Measurements from ENCODE around the gene B4GALT5. TPM values are rescaled to one million over a fixed set of nuclear protein-coding genes. Genes with fewer than 3 reads are reported as not detected.

B4GALT5 gene
- polyA plus RNA-seq, 1 of the 3 experiments (the other 2 are of a cell fraction), result 35.1 TPM

GRCh38 chr20:49672096-49672664 is 41.5 kb downstream of the B4GALT5 start:
- no peaks in the 10 kb centered on the region for H3K27me3 ChIP-seq (ENCODE audit: insufficient read depth)
- peaks cover 100% of the 10 kb centered on the region for H3K79me2 ChIP-seq (ENCODE audit: insufficient read depth)
- no peaks in the 10 kb centered on the region for H3K36me3 ChIP-seq (replicated peaks in 1 of 2; ENCODE audit: control insufficient read depth in 1 of 2, insufficient read depth in 2 of 2, low read length in 1 of 2)
- H4K20me1 ChIP-seq (ENCODE audit: insufficient read depth), result peaks cover 68% of the 10 kb centered on the region
- H3K9me3 ChIP-seq, result no peaks in the 10 kb centered on the region
- TF ChIP-seq ELF1 (IDR thresholded peaks at IDR 0.05) (no peak), EZH2phosphoT487 (IDR thresholded peaks at IDR 0.05; ENCODE audit: borderline replicate concordance, low read depth) (no peak), FOXM1 (IDR thresholded peaks at IDR 0.05; ENCODE audit: low read depth) (no peak), FOSL2 (IDR thresholded peaks at IDR 0.05; ENCODE audit: borderline replicate concordance, low read depth) (no peak), SMC3 (IDR thresholded peaks at IDR 0.05; ENCODE audit: low read depth, low read length) (no peak), MEF2A (IDR thresholded peaks at IDR 0.05; ENCODE audit: borderline replicate concordance, low read depth) (no peak), REST (IDR thresholded peaks at IDR 0.05; ENCODE audit: low read depth, low read length) (no peak)
- TF ChIP-seq, protein P1, sequence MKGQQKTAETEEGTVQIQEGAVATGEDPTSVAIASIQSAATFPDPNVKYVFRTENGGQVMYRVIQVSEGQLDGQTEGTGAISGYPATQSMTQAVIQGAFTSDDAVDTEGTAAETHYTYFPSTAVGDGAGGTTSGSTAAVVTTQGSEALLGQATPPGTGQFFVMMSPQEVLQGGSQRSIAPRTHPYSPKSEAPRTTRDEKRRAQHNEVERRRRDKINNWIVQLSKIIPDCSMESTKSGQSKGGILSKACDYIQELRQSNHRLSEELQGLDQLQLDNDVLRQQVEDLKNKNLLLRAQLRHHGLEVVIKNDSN (IDR thresholded peaks at IDR 0.05; ENCODE audit: borderline replicate concordance, low read depth), result no peak
- H3K4me2 ChIP-seq, result no peak overlapping the region
- H3K4me1 ChIP-seq (ENCODE audit: control insufficient read depth in 1 of 2, insufficient read depth in 2 of 2, low read depth in 1 of 2, low read length in 1 of 2), result peaks cover 19 to 27% of the 10 kb centered on the region in 2 experiments; a peak in 3 of 4 replicates
- H3F3A ChIP-seq (replicated peaks; ENCODE audit: insufficient read depth), result no peaks in the 10 kb centered on the region
- H3K9ac ChIP-seq, result no peak overlapping the region
- no peak overlapping the region for H3K27ac ChIP-seq (ENCODE audit: low read depth in 2 of 2, low read length in 1 of 2)
- WGBS (ENCODE audit: low lambda C conversion rate), result 53% methylated on average over 2 of the region's 2 CpGs
- POLR2A ChIA-PET, result no interaction called here
- no peak overlapping the region for H3K4me3 ChIP-seq (ENCODE audit: low read depth in 2 of 2, low read length in 1 of 2)
- no peak for DNase-seq
- H2AFZ ChIP-seq (ENCODE audit: low read depth), result no peak overlapping the region
- CTCF ChIA-PET, result interaction anchor here (0.6 to 1.2 kb wide), 3 partner anchors 60 to 469 kb away, joined by 3 read pairs; no protein-coding TSS in a partner anchor
- no peaks in the 10 kb centered on the region for H3K9me2 ChIP-seq

GRCh38 chr20:49671433-49671832 is 42.2 kb downstream of the B4GALT5 start:
- peaks cover 76% of the 10 kb centered on the region for H4K20me1 ChIP-seq (ENCODE audit: insufficient read depth)
- peaks cover 13 to 19% of the 10 kb centered on the region in 2 experiments; a peak in 3 of 4 replicates for H3K4me1 ChIP-seq (ENCODE audit: control insufficient read depth in 1 of 2, insufficient read depth in 2 of 2, low read depth in 1 of 2, low read length in 1 of 2)
- H3K4me3 ChIP-seq (ENCODE audit: low read depth in 2 of 2, low read length in 1 of 2), result no peak overlapping the region
- TF ChIP-seq ELF1 (IDR thresholded peaks at IDR 0.05) (no peak), RFX5 (IDR thresholded peaks at IDR 0.05; ENCODE audit: low read length) (no peak), MEF2A (IDR thresholded peaks at IDR 0.05; ENCODE audit: borderline replicate concordance, low read depth) (no peak), TAF1 (IDR thresholded peaks at IDR 0.05; ENCODE audit: borderline replicate concordance, low read depth, low read length) (no peak), FOXJ3 (CRISPR knock-in tag; IDR thresholded peaks at IDR 0.05) (no peak), CHD2 (IDR thresholded peaks at IDR 0.05; ENCODE audit: low read length, partially characterized antibody) (no peak), RXRA (IDR thresholded peaks at IDR 0.05; ENCODE audit: borderline replicate concordance, low read depth) (no peak), EP300 (IDR thresholded peaks at IDR 0.05; ENCODE audit: borderline replicate concordance in 1 of 2, low read depth in 1 of 2, low read length in 1 of 2) (no peak), TEAD4 (IDR thresholded peaks at IDR 0.05; ENCODE audit: borderline replicate concordance, insufficient read depth) (no peak)
- no peaks in the 10 kb centered on the region for H3K36me3 ChIP-seq (replicated peaks in 1 of 2; ENCODE audit: control insufficient read depth in 1 of 2, insufficient read depth in 2 of 2, low read length in 1 of 2)
- no peaks in the 10 kb centered on the region for H3K9me3 ChIP-seq
- H3K9ac ChIP-seq, result no peak overlapping the region
- peaks cover 100% of the 10 kb centered on the region for H3K79me2 ChIP-seq (ENCODE audit: insufficient read depth)
- H3K27me3 ChIP-seq (ENCODE audit: insufficient read depth), result no peaks in the 10 kb centered on the region
- no peak overlapping the region for H3K4me2 ChIP-seq
- ChIA-PET POLR2A (no interaction called here), CTCF (interaction anchor here (0.9 kb wide), 1 partner anchor 61 kb away, joined by 3 read pairs; no protein-coding TSS in a partner anchor)
- no peak for DNase-seq
- no peak overlapping the region for H3K27ac ChIP-seq (ENCODE audit: low read depth in 2 of 2, low read length in 1 of 2)
- H2AFZ ChIP-seq (ENCODE audit: low read depth), result no peak overlapping the region
- no peaks in the 10 kb centered on the region for H3F3A ChIP-seq (replicated peaks; ENCODE audit: insufficient read depth)
- no peaks in the 10 kb centered on the region for H3K9me2 ChIP-seq
- WGBS (ENCODE audit: low lambda C conversion rate), result 7% methylated on average over 1 of the region's 1 CpG

Measured in SK-N-SH (cell line).